Prostate gland (tissue), 2 donors: ENCODE results near the gene AP3B1.

Experiments used
- POLR2A ChIP-seq: fragments of 450-650 bp; IDR thresholded peaks from one replicate; pipeline ENCODE4 v1.6.1; 2016; ENCODE audit warnings: antibody characterized with exemption, mild to moderate bottlenecking
- POLR2AphosphoS5 ChIP-seq: sonication (generic); formaldehyde crosslinking; IDR thresholded peaks from one replicate; pipeline ENCODE4 v1.6.1; 2017; ENCODE audit warnings: antibody characterized with exemption
- TF ChIP-seq, protein P1 (sequence below), 4 experiments: fragments of 200-600 bp in 2 of 4; fragments of 450-650 bp in 2 of 4; sonication (generic) in 2 of 4; IDR thresholded peaks; 1 replicate in 3 of 4; 2 replicates in 1 of 4; pipeline ENCODE4 v1.5.1; 2016 to 2019; ENCODE audit warnings: antibody characterized with exemption in 4 of 4, mild to moderate bottlenecking in 2 of 4, moderate library complexity in 2 of 4

DNA sequence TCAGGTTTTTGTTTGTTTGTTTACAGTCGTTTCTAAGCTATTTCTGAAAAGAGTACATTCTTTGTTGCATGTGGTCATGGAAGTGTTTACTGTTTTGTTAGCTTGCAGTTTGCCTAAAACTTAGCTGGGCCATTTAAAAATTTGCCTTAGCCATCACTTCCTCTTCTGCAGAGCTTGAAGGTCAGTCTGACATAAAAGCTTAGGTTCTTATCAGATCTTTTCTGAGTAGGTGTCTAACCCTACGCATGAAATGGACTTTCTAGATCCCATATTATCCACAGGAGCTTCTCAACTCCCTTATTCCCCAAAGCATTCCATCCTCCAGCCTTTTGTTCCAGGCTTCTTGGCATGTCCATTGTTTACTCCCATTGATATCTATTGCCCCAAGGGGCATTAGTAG, 90.3 kb downstream of the AP3B1 start:
- TF ChIP-seq POLR2A (no peak), POLR2AphosphoS5 (no peak)
- TF ChIP-seq, protein P1, sequence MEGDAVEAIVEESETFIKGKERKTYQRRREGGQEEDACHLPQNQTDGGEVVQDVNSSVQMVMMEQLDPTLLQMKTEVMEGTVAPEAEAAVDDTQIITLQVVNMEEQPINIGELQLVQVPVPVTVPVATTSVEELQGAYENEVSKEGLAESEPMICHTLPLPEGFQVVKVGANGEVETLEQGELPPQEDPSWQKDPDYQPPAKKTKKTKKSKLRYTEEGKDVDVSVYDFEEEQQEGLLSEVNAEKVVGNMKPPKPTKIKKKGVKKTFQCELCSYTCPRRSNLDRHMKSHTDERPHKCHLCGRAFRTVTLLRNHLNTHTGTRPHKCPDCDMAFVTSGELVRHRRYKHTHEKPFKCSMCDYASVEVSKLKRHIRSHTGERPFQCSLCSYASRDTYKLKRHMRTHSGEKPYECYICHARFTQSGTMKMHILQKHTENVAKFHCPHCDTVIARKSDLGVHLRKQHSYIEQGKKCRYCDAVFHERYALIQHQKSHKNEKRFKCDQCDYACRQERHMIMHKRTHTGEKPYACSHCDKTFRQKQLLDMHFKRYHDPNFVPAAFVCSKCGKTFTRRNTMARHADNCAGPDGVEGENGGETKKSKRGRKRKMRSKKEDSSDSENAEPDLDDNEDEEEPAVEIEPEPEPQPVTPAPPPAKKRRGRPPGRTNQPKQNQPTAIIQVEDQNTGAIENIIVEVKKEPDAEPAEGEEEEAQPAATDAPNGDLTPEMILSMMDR (IDR thresholded peaks at IDR 0.05), result no peak
